ENCODE data around the gene FYB1. TPM values are rescaled to one million over a fixed set of nuclear protein-coding genes. Genes with fewer than 3 reads are reported as not detected.

The FYB1 gene
- total and polyA plus RNA-seq, 2 experiments from 2014 or later = not detected

- Histone ChIP-seq H3K9me2 (ENCODE audit: insufficient read depth) (no peaks in the 10 kb centered on the region; the same call in 1 of the 2 replicates), H3K79me2 (replicated peaks; ENCODE audit: insufficient read depth) (no peaks in the 10 kb centered on the region), H3K4me2 (no peak overlapping the region), H3F3A (replicated peaks; ENCODE audit: low read depth) (no peaks in the 10 kb centered on the region), H3K27ac (ENCODE audit: low read depth) (no peak overlapping the region), H2AFZ (no peak overlapping the region), H3K36me3 (ENCODE audit: insufficient read depth) (no peaks in the 10 kb centered on the region), H3K27me3 (ENCODE audit: insufficient read depth) (no peaks in the 10 kb centered on the region), H4K20me1 (replicated peaks; ENCODE audit: insufficient read depth) (no peaks in the 10 kb centered on the region), H3K4me1 (ENCODE audit: insufficient read depth) (no peaks in the 10 kb centered on the region), H3K4me3 (no peak overlapping the region)
- H3K4me3 Mint-ChIP-seq = no peak overlapping the region
- H3K4me1 Mint-ChIP-seq = no peaks in the 10 kb centered on the region; the same call in 2 of the 3 replicates
- H3K27me3 Mint-ChIP-seq (ENCODE audit: insufficient read depth, low read depth, poor library complexity) = no peaks in the 10 kb centered on the region
- no peaks in the 10 kb centered on the region for H3K9me3 Mint-ChIP-seq
- DNase-seq (ENCODE audit: low spot score) (no peak), ATAC-seq (no peak)
- H3K27ac Mint-ChIP-seq = no peak overlapping the region
- TF ChIP-seq CREB1 (CRISPR knock-in tag; IDR thresholded peaks at IDR 0.05; ENCODE audit: low read depth) (no peak), JUNB (IDR thresholded peaks at IDR 0.05; ENCODE audit: unreplicated experiment) (no peak), ZNF462 (CRISPR knock-in tag; IDR thresholded peaks at IDR 0.05) (no peak), ETS1 (IDR thresholded peaks at IDR 0.05) (no peak), NANOG (IDR thresholded peaks at IDR 0.05; ENCODE audit: borderline replicate concordance) (no peak), STAT1 (IDR thresholded peaks at IDR 0.05; ENCODE audit: unreplicated experiment) (no peak), CTCF (conservative IDR thresholded peaks at IDR 0.05; ENCODE audit: low read depth in 2 of 2) (no peak)
- no peaks in the 10 kb centered on the region for H3K36me3 Mint-ChIP-seq (ENCODE audit: low read depth)
These were observed 78.7 kb downstream of the FYB1 start for GRCh38 chr5:39140558-39141168.

All from GM23338 (cell line).